SK-N-SH treated with all-trans-retinoic acid at 6 μM for 48 hours (cell line): ENCODE measurements around the gene TEX35.

Experiments used
- ATAC-seq: fragments of 200-7000 bp; cut with Tn5 transposase; 3 replicates; pipeline ENCODE4 v1.9.1; 2020; ENCODE audit warnings: mild to moderate bottlenecking, moderate library complexity
- ARNTL ChIP-seq: fragments of 450-650 bp; formaldehyde crosslinking; IDR thresholded peaks from 2 replicates; pipeline ENCODE4 v1.5.0; 2020; ENCODE audit warnings: low read depth, mild to moderate bottlenecking, moderate library complexity, borderline replicate concordance
- BACH2 ChIP-seq: fragments of 250-450 bp; sonication (Bioruptor Pico); IDR thresholded peaks from 2 replicates; pipeline ENCODE4 v1.9.0; 2021; ENCODE audit warnings: mild to moderate bottlenecking, borderline replicate concordance
- CSDC2 ChIP-seq: fragments of 250-450 bp; sonication (Bioruptor Pico); IDR thresholded peaks from 2 replicates; pipeline ENCODE4 v1.5.0; 2020; ENCODE audit warnings: mild to moderate bottlenecking, moderate library complexity
- ESRRG ChIP-seq: fragments of 250-450 bp; sonication (Bioruptor Pico); IDR thresholded peaks from 2 replicates; pipeline ENCODE4 v1.6.1; 2021; ENCODE audit warnings: mild to moderate bottlenecking
- GLIS3 ChIP-seq: fragments of 250-450 bp; sonication (Bioruptor Pico); IDR thresholded peaks from 2 replicates; pipeline ENCODE4 v1.5.0; 2020; ENCODE audit warnings: mild to moderate bottlenecking, moderate library complexity
- ISL1 ChIP-seq: fragments of 250-450 bp; sonication (Bioruptor Pico); IDR thresholded peaks from 2 replicates; pipeline ENCODE4 v2.1.2; 2022; ENCODE audit warnings: mild to moderate bottlenecking, moderate library complexity
- OSR1 ChIP-seq: fragments of 250-450 bp; sonication (Bioruptor Pico); IDR thresholded peaks from 2 replicates; pipeline ENCODE4 v1.8.0; 2022; ENCODE audit warnings: moderate library complexity, mild to moderate bottlenecking, inconsistent platforms
- PPARA ChIP-seq: fragments of 250-450 bp; sonication (Bioruptor Pico); IDR thresholded peaks from 2 replicates; pipeline ENCODE4 v1.5.0; 2020; ENCODE audit warnings: mild to moderate bottlenecking, borderline replicate concordance
- RARB ChIP-seq: fragments of 250-450 bp; sonication (Bioruptor Pico); IDR thresholded peaks from 2 replicates; pipeline ENCODE4 v1.8.0; 2021; ENCODE audit warnings: mild to moderate bottlenecking, moderate library complexity
- SNAI2 ChIP-seq: fragments of 250-450 bp; sonication (Bioruptor Pico); IDR thresholded peaks from 2 replicates; pipeline ENCODE4 v1.5.0; 2020; ENCODE audit warnings: mild to moderate bottlenecking, moderate library complexity
- TCF4 ChIP-seq: fragments of 250-450 bp; sonication (Bioruptor Pico); IDR thresholded peaks from 2 replicates; pipeline ENCODE4 v1.8.0; 2021; ENCODE audit warnings: mild to moderate bottlenecking, moderate library complexity, borderline replicate concordance
- TOX ChIP-seq: fragments of 250-450 bp; sonication (Bioruptor Pico); IDR thresholded peaks from 2 replicates; pipeline ENCODE4 v1.8.0; 2021; ENCODE audit warnings: mild to moderate bottlenecking, moderate library complexity, borderline replicate concordance
- ZC3H10 ChIP-seq: fragments of 250-450 bp; sonication (Bioruptor Pico); IDR thresholded peaks from 2 replicates; pipeline ENCODE4 v1.5.1; 2021; ENCODE audit warnings: mild to moderate bottlenecking, moderate library complexity
- ZFP30 ChIP-seq: fragments of 450-650 bp; formaldehyde crosslinking; IDR thresholded peaks from 2 replicates; pipeline ENCODE4 v1.5.0; 2022; ENCODE audit warnings: mild to moderate bottlenecking, moderate library complexity
- ZNF565 ChIP-seq: fragments of 450-650 bp; formaldehyde crosslinking; conservative IDR thresholded peaks from 2 replicates; pipeline ENCODE4 v1.5.0; 2020; ENCODE audit warnings: low read depth, mild to moderate bottlenecking, moderate library complexity
- ZNF8 ChIP-seq: fragments of 450-650 bp; formaldehyde crosslinking; IDR thresholded peaks from 2 replicates; pipeline ENCODE4 v1.5.0; 2020; ENCODE audit warnings: mild to moderate bottlenecking, moderate library complexity
- TF ChIP-seq, protein P1 (sequence below): fragments of 250-450 bp; sonication (Bioruptor Pico); IDR thresholded peaks from 2 replicates; pipeline ENCODE4 v1.8.0; 2020; ENCODE audit warnings: mild to moderate bottlenecking, moderate library complexity, borderline replicate concordance
- TF ChIP-seq, protein P2 (sequence below): fragments of 250-450 bp; sonication (Bioruptor Pico); IDR thresholded peaks from 2 replicates; pipeline ENCODE4 v1.5.0; 2020; ENCODE audit warnings: mild to moderate bottlenecking, moderate library complexity
- TF ChIP-seq, protein P3 (sequence below): fragments of 250-450 bp; sonication (Bioruptor Pico); IDR thresholded peaks from 2 replicates; pipeline ENCODE4 v1.8.0; 2021; ENCODE audit warnings: low read depth, mild to moderate bottlenecking, moderate library complexity, borderline replicate concordance
- TF ChIP-seq, protein P4 (sequence below): fragments of 250-450 bp; sonication (Bioruptor Pico); IDR thresholded peaks from 2 replicates; pipeline ENCODE4 v1.5.1; 2021; ENCODE audit warnings: mild to moderate bottlenecking, moderate library complexity
- TF ChIP-seq, protein P5 (sequence below): fragments of 250-450 bp; sonication (Bioruptor Pico); IDR thresholded peaks from 2 replicates; pipeline ENCODE4 v1.5.1; 2020; ENCODE audit warnings: low read depth, mild to moderate bottlenecking, moderate library complexity

TEX35 gene

DNA sequence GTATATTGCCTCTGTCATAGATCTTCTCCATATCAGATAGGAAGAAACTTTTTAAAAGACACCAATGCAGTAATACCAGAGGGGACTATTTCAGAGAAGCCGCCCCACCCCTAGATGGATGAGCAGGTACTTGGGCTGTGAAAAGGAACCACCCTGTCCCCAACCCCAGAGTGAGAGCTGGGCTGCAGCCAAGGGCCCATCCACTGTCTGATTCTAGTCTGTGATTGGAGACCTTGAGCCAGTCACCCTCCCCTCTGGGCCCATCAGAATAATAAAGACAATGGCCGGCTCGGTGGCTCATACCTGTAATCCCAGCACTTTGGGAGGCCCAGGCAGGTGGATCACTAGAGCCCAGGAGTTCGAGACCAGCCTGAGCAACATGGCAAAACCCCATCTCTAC lies 21.2 kb upstream of the TEX35 start:
- ATAC-seq = no peak
- TF ChIP-seq TOX (CRISPR knock-in tag) (no peak), PPARA (CRISPR knock-in tag) (no peak), CSDC2 (no peak), TCF4 (CRISPR knock-in tag) (no peak), GLIS3 (CRISPR knock-in tag) (no peak), SNAI2 (no peak), ZFP30 (CRISPR knock-in tag) (no peak), ARNTL (CRISPR knock-in tag) (no peak), OSR1 (CRISPR knock-in tag) (no peak), BACH2 (CRISPR knock-in tag) (no peak), ZC3H10 (CRISPR knock-in tag) (no peak), ZNF565 (CRISPR knock-in tag) (no peak), RARB (CRISPR knock-in tag) (no peak), ESRRG (CRISPR knock-in tag) (no peak), ZNF8 (no peak), ISL1 (CRISPR knock-in tag) (no peak)
- TF ChIP-seq, protein P1, sequence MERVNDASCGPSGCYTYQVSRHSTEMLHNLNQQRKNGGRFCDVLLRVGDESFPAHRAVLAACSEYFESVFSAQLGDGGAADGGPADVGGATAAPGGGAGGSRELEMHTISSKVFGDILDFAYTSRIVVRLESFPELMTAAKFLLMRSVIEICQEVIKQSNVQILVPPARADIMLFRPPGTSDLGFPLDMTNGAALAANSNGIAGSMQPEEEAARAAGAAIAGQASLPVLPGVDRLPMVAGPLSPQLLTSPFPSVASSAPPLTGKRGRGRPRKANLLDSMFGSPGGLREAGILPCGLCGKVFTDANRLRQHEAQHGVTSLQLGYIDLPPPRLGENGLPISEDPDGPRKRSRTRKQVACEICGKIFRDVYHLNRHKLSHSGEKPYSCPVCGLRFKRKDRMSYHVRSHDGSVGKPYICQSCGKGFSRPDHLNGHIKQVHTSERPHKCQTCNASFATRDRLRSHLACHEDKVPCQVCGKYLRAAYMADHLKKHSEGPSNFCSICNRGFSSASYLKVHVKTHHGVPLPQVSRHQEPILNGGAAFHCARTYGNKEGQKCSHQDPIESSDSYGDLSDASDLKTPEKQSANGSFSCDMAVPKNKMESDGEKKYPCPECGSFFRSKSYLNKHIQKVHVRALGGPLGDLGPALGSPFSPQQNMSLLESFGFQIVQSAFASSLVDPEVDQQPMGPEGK (CRISPR knock-in tag) = no peak
- TF ChIP-seq, protein P2, sequence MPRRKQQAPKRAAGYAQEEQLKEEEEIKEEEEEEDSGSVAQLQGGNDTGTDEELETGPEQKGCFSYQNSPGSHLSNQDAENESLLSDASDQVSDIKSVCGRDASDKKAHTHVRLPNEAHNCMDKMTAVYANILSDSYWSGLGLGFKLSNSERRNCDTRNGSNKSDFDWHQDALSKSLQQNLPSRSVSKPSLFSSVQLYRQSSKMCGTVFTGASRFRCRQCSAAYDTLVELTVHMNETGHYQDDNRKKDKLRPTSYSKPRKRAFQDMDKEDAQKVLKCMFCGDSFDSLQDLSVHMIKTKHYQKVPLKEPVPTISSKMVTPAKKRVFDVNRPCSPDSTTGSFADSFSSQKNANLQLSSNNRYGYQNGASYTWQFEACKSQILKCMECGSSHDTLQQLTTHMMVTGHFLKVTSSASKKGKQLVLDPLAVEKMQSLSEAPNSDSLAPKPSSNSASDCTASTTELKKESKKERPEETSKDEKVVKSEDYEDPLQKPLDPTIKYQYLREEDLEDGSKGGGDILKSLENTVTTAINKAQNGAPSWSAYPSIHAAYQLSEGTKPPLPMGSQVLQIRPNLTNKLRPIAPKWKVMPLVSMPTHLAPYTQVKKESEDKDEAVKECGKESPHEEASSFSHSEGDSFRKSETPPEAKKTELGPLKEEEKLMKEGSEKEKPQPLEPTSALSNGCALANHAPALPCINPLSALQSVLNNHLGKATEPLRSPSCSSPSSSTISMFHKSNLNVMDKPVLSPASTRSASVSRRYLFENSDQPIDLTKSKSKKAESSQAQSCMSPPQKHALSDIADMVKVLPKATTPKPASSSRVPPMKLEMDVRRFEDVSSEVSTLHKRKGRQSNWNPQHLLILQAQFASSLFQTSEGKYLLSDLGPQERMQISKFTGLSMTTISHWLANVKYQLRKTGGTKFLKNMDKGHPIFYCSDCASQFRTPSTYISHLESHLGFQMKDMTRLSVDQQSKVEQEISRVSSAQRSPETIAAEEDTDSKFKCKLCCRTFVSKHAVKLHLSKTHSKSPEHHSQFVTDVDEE (CRISPR knock-in tag) = no peak
- TF ChIP-seq, protein P3, sequence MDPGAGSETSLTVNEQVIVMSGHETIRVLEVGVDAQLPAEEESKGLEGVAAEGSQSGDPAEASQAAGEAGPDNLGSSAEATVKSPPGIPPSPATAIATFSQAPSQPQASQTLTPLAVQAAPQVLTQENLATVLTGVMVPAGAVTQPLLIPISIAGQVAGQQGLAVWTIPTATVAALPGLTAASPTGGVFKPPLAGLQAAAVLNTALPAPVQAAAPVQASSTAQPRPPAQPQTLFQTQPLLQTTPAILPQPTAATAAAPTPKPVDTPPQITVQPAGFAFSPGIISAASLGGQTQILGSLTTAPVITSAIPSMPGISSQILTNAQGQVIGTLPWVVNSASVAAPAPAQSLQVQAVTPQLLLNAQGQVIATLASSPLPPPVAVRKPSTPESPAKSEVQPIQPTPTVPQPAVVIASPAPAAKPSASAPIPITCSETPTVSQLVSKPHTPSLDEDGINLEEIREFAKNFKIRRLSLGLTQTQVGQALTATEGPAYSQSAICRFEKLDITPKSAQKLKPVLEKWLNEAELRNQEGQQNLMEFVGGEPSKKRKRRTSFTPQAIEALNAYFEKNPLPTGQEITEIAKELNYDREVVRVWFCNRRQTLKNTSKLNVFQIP (CRISPR knock-in tag) = no peak
- TF ChIP-seq, protein P4, sequence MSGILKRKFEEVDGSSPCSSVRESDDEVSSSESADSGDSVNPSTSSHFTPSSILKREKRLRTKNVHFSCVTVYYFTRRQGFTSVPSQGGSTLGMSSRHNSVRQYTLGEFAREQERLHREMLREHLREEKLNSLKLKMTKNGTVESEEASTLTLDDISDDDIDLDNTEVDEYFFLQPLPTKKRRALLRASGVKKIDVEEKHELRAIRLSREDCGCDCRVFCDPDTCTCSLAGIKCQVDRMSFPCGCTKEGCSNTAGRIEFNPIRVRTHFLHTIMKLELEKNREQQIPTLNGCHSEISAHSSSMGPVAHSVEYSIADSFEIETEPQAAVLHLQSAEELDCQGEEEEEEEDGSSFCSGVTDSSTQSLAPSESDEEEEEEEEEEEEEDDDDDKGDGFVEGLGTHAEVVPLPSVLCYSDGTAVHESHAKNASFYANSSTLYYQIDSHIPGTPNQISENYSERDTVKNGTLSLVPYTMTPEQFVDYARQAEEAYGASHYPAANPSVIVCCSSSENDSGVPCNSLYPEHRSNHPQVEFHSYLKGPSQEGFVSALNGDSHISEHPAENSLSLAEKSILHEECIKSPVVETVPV (CRISPR knock-in tag) = no peak
- TF ChIP-seq, all 23 proteins: peak for 0

DNA sequence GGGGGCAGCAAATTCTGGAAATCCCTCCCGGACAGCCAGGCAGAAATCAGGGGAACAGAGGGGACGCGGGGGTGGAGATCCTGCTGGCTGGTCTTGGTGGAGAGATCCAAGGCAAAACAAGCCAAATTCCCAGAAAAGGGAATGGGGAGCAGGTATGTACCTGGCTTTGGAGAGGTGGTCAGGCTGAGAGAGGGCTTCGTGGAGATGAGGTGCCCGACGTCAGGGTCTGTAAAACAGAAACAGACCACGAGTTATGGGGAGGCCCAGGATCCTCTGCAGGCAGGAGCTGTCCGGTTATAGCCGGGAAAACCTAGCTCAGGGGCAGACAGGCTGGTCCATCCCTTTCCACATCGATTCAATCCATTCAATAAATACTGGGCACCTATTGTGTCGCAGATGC lies 20.6 kb upstream of the TEX35 start:
- ATAC-seq = no peak
- TF ChIP-seq GLIS3 (CRISPR knock-in tag) = no peak
- TF ChIP-seq ARNTL (CRISPR knock-in tag) = no peak
- TF ChIP-seq CSDC2 = no peak
- no peak for TF ChIP-seq ZC3H10 (CRISPR knock-in tag)
- no peak for TF ChIP-seq RARB (CRISPR knock-in tag)
- TF ChIP-seq ISL1 (CRISPR knock-in tag) = no peak
- TF ChIP-seq OSR1 (CRISPR knock-in tag) = no peak
- TF ChIP-seq, protein P3 (CRISPR knock-in tag) = no peak
- TF ChIP-seq TCF4 (CRISPR knock-in tag) = no peak
- no peak for TF ChIP-seq PPARA (CRISPR knock-in tag)
- TF ChIP-seq ZNF8 = no peak
- TF ChIP-seq BACH2 (CRISPR knock-in tag) = no peak
- TF ChIP-seq, protein P2 (CRISPR knock-in tag) = no peak
- TF ChIP-seq, protein P5, sequence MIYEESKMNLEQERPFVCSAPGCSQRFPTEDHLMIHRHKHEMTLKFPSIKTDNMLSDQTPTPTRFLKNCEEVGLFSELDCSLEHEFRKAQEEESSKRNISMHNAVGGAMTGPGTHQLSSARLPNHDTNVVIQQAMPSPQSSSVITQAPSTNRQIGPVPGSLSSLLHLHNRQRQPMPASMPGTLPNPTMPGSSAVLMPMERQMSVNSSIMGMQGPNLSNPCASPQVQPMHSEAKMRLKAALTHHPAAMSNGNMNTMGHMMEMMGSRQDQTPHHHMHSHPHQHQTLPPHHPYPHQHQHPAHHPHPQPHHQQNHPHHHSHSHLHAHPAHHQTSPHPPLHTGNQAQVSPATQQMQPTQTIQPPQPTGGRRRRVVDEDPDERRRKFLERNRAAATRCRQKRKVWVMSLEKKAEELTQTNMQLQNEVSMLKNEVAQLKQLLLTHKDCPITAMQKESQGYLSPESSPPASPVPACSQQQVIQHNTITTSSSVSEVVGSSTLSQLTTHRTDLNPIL (CRISPR knock-in tag) = no peak
- TF ChIP-seq ESRRG (CRISPR knock-in tag) = no peak
- no peak for TF ChIP-seq ZFP30 (CRISPR knock-in tag)
- TF ChIP-seq, protein P1 (CRISPR knock-in tag) = no peak
- no peak for TF ChIP-seq SNAI2
- TF ChIP-seq ZNF565 (CRISPR knock-in tag) = no peak
